GM21786 (cell line): Measurements from ENCODE around the gene FTCDNL1.

ENCODE experiments used
- ATAC-seq: cut with Tn5 transposase; IDR thresholded peaks from one replicate; pipeline ENCODE4 v1.9.1; 2021; ENCODE audit not compliant: unreplicated experiment

The FTCDNL1 gene

DNA sequence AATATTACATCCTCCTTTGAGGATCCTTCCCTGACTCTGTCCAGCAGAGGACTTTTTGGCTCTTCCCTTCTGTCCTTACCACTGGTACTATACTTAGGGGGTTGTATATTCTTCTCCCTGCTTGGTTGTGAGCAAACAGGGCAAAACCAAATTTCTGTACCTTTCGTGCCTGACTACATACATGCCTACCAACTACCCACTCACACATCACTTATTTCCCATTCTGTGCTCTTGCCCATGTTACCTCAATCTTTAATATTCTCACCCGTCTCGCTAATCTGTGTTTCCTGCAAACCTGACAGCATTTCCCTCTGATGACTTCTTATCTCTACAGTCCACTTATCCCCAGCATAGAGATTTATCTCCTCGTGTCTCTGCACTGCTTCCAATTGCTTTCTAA, 58.6 kb downstream of the FTCDNL1 start:
- ATAC-seq, result no peak

DNA sequence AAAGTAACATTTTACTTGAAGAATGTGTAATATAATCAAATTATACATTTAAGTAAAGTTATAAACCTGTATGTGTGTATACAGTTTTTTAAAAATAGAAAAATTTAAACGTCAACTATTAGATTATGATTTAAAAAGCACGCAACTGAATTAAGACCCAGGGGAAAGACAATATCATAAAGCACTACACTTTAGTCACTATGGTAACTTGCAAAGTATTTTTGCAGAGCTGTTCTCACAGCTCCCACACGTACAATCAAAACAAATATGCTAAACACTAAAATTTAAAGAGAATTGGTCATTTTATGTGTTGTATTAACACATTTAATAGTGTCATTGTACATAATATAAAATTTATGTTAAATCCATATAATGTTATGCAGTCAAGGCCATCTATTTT, 59.7 kb downstream of the FTCDNL1 start:
- ATAC-seq, result no peak

DNA sequence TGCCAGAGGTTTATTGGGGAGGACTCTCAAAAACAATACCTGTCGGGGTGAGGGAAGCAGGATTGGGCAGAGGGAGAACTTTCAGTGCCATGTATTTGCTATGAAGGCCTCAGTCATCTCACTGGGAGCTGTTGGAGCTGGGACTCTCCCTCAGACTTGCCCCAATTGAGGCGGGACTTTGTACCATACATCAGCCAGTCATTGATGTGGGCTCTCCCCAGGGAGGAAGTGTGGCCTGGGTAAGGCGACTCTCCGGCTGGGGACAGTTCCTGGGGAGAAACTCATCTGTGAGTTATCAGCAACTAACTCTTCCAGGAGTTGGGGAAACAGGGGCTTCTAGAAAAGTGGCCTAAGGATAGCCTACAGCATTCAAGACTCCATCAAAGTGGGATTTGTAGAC, 66.5 kb downstream of the FTCDNL1 start:
- ATAC-seq, result peak; percentile 80

DNA sequence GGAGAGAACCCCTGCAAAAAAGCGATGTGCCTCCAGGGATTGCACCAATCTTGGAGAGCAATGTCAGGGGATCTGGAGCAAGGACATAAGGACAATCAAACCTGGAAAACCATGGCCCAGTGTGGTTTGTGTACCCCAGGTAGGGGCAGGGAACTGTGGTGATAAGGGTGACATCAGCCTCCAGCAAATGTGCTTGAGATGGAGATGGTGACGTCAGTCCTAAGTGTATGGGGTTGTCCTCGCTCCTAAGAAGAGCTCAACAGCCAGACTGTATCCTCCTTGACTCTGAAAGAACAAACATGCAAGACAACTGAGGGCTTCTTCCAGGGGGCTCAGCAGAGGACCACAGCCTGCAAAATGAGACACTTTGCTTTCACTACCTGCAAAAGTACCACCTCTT, 71.4 kb downstream of the FTCDNL1 start:
- ATAC-seq, result no peak

DNA sequence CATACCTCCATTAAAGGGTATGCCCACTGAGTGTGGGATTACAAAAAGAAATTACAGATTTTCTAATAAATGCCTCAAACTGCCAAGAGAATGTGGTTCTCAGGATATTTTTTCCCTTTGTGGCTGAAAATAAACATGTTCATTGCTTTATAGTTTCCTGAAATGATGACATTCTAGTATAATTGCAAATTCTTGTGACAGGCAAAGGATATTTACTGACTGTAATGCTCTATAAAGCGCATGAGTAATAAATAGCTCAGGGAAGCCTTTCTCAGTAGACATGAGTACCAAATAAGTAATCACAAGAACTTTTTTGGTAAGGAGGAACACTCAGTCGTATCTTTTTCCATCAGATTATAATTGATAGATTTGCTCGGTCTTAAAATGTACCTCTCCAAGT, 72.3 kb downstream of the FTCDNL1 start:
- no peak for ATAC-seq

DNA sequence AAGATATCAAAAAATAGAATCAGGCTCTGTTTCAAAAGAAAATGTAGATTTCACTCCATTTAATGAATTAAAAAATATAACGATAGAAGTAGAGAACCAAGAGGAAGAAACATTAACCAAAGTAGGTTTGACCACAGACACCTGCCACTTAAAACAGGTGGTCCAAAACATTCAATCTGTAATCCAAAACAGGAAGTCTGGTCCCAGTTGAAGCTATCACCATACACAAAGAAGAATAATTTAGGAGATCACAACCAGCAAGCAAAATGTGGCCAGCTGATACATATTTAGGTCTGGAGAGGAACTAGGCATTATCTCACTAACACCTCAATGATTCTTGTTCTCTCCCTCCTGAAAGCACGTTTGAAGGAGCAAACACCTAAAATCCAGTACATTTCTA, 73.1 kb downstream of the FTCDNL1 start:
- no peak for ATAC-seq

DNA sequence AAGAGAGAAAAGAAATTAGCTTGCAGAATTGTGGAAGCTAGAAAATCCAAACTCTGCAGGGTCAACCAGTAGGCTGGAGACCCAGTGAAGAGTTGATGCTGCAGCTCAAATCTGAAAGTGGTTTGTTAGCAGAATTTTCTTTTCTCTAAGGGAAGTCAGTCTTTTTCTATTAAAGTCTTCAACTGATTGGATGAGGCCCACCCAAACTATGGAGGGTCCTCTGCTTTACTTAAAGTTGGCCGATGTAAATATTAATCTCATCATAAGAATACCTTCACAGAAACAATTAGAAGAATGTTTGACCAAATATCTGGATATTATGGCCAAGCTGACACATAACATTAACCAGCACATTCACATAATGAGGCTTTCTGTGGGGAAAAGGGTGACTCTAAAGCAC, 73.7 kb downstream of the FTCDNL1 start:
- ATAC-seq, result no peak

DNA sequence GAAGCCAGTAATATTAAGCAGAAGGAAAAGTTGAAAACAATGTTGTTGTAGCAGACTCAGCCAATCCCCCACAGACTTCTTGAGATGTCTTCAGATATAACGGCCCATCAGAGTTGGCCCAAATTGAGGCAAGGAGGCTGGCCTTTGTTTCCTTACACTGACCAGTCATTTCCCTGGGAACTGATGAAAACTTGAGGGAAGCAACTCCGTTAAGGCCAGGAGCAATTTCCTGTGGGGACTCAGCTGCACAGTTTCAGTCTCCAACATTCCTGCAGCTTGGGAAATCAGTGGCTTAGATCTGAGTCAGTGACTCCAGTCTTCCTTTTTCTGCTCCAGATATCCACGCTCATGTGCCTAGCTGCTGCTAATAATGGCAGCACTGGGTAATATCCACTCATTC, 75.7 kb downstream of the FTCDNL1 start:
- ATAC-seq, result no peak

DNA sequence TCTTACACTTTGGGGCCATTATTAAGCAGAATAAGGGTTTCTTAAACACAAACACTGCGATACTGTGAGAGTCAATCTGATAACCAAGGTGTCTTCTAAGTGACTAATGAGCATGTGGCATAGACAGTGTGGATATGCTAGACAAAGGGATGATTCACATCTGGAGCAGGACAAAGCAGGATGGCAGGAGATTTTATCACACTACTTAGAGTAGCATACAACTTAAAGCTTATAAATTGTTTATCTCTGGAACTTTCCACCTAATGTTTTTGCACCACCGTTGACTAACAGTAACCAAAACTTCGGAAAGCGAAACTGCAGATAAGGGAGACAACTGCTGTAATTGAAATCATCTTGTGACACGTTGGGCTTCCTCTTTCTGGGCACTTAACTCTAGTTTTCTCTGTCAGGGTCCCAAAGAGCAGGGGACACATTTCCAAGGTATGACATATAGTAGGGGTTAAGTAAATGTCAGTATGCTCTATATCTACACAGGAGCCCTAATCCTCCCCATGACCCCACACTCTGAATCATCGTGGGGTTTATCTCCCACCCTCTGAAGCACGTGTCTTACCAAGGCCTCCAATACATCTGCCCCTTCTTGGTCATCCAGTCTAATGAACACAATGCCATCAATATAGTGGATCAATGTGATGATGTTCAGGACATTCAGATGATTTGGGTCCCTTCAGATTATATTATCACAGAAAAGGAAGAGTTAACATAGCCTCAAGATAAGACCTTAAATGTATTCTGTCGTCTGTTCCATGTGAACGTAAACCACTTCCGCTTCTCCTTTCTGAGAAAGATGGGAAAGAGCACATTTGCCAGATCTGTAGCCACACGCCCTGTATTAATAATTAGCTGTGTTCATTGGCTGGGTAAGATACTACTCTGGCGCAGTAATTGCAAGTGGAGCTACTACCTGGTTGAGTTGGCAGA, 78.7 kb downstream of the FTCDNL1 start:
- ATAC-seq, result no peak

DNA sequence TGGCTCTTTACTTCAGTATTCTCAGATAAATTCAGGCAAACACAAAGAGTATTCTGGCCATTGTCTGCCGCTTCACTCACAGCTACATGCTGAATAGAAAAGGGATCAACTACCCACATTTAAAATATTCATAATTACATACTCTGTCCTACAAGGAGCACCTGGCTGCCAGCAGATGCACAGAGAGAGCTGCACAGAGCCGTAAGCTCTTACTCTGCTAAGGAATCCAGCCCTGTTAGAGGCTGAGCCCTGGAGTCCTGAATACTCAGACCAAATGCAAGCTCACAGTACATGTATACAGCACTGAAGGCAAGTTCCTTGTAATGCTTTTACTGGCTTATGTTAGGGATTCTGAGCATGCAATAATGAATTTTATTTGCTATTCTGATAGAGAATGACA, 80.3 kb downstream of the FTCDNL1 start:
- no peak for ATAC-seq

DNA sequence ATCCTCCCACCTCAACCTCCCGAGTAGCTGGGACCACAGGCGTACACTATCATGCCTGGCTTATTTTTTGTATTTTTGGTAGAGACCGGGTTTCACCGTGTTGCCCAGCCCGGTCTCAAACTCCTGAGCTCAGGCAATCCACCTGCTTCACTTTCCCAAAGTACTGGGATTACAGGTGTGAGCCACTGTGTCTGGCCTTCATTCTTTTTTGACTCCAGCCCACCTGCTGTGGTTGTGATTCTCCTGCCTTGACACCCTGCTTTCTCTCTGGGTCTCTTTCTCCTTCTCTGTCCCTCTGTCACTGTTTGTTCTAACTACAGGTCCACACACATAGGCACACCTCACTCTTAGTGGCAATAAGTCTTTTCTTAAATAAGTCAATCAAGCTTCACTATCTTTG, 85.3 kb downstream of the FTCDNL1 start:
- ATAC-seq, result no peak

DNA sequence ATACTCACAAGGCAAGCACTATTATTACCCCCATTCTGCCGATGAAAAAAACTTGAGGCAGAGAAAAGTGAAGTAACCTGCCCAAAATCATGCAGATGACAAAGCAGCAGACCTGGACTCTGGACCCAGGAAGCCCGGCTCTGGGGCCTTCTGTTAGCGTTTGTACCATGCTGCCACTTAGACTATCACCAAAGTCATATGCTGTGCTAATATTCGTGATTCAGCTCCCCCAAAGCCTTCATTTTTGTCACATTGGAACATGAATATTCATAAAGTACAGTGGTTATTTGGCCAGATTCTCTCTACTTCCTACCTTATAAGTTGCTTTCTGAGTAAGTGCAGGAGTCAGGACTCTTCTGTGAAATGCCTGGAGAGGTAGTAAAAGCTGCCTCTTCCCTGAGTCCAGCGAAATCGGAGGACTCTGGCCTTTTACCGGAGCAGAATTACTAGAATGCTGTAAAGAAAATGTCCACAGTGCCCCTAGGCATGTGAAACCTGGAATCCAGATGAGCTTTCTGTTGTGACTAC, 86.7 kb downstream of the FTCDNL1 start:
- no peak for ATAC-seq

DNA sequence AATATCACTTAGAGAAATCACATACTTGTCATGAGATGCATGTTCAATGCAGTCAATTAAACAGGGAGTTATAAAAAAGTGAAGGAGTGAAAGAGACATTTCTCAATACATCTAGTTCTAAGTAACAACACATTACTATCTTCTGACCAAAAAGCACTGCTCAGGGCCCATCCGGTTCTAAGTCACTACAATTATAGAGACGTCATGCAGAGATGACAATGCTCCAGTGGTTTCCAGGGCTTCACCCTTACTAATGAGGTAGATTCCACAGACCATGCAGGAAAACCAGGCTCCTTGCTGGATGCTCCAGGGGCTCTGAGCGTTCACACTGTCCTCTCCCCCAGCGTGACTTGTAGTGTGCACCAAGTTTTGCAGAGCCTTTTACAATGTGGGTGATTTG, 88.0 kb downstream of the FTCDNL1 start:
- ATAC-seq, result no peak

DNA sequence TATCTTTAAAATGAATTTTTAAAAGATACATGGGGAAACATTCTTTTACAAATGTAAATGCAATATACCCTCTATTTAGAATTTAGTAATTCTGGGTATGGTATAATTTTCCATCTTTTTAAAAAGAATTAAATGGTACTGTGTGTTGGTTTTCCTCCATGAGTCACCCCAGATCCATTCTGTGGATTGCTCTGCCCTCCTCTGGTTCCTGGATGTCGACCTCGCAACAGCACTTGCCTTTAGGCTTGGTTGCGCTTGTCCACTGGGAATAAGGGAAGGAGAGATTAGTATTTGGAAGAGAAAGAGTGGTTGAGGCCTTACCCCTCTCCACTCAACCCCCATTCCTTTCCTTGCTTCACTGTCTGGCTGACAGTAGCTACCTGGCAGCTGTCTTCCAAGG, 90.4 kb downstream of the FTCDNL1 start:
- no peak for ATAC-seq

DNA sequence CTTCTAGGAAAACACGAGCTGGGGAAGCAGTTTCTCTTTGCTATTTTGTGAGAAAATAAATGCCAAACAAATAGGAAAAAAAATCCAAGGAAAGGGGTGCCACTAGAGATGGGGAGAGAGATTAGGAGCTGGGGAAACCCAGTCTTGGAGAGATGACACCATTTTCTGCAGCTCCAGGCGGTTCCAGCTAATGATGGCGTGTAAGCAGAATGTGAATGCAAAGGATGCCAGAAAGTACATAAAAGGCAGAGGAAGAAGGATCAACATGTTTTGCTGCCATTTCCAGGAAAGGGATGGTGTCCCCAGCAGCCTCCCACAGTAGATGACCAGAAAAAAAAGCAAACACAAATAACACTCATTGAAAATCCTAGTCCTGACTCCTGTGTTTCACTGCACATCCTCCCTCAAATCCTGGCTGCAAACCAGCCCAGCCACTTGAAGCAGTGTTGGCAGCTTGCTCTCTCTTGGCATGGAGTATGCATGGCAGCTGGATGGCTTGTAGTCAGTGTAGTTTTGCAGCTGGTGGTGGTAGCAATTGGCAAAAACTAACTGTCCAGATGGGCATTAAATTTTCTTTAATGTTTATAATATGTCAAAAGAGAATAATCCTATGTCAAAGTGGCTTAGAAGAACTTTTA, 93.6 kb downstream of the FTCDNL1 start:
- no peak for ATAC-seq

DNA sequence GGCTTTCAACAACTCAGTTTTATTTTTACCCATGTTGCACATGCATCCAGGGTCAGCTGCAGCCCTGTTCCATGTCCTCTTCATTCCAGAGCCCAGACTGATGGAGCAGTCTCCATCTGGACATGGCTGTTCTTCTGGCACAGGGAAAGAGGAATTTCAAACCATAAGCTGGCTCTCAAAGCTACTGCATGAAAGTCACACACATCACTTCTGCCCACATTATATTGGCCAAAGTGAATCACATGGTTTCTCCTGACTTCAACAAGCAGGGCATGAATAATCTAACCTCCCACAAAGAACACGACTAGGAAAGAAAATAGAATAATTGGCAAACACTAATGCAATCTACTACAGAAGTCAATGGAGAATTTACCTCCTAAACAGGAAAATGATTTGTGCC, 94.2 kb downstream of the FTCDNL1 start:
- no peak for ATAC-seq

DNA sequence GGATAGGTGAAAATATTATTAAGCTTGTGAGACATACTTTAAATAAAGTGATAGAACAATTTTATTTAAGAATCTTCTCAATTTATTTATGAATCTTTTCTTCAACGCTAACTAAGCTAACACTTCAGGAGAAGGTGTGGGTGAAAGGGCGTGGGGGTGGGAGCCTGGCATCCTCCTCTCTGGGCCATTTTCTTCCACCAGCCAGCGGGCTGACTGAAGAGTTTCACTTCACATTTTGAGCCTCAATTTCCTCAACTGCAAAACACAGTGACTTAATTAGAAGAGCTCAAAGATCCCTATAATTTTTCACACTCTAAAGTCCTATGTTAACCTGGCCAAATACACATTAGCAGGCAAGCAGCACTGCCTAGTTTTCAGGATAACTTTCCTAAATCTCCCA, 94.8 kb downstream of the FTCDNL1 start:
- no peak for ATAC-seq

DNA sequence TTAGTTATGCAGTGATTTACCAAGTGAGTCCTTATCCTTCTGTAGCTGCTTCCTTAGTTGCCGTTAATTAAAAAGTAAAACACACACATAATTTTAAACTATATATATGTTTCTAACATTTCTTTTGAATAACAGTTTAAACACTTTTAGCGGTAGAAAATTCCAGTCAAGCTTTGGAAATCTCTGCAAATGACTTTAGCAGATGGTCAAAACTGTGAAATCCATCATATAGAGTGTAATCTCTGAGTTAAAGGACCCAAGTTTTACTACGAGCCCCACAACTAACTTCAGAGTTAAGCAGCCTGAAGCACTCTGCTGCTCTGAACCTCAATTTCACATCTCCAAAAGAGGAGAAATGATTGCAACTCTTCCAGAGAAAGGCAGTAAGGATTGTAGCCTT, 96.2 kb downstream of the FTCDNL1 start:
- ATAC-seq, result no peak

DNA sequence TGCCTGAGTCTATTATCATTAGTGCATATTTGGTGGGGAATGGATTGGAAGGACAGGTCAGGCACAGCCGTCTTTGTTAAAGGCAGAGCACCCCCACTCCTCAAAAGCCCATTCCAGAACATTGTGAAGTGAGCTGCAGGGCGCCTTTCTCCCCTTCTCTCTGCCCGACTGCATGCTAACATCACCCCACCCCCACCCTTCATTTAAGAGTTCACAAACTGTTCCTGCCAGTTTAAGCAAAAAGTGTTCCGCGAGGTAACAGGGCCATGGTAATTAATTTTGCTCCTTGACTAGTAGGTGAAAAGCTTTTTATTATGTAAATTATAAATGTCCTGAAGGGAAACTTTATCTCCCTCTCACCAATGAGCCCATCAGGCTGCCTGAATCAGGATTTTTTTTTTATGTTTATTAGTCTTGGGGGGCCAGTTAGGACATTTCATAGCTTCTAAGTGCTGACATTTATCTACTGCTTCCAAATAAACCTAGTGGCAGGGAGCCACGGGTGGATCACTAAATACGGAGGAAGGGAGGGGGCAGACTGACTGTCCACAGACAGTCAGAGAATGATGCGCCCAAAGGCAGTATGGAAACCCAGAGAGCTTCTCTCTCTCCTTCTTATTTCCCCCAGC, 99.4 kb downstream of the FTCDNL1 start:
- ATAC-seq, result no peak

DNA sequence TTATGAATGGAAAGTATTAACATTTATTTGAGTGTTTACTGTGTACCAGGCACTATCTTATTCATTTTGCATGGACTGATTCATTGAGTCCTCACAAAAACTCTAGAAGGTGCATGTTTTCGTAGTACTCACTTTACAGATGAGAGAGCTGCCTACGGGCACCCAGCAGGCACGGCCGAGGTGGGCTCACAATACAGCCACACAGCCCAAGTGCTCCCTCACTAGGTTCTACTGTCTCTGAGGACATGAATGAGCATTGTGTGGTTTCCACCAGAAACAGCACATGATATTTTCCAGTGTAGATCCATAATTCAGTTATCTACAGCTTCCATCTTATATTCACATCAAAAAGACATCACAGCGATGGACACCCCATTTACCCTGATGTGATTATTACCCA, 101.4 kb downstream of the FTCDNL1 start:
- ATAC-seq, result no peak

DNA sequence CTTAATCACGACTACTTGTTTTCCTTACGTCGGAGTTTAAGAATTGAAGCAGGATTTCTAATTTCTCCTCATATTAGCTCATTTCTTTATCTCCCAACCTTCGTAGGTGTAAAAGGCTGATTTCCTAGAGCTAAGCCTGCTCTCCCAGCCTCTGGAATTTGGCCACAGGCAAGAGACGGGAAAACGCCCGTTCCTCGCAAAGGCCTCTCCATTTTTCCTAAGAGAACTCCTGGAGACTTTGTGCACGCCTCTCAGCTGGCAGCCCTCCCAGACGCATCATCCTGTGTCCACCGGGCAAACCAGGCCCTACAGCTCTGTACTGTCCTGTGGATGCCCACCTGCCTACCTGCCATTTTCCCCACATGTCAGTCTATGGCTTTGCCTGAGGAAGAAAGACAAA, 106.3 kb downstream of the FTCDNL1 start:
- ATAC-seq, result no peak

DNA sequence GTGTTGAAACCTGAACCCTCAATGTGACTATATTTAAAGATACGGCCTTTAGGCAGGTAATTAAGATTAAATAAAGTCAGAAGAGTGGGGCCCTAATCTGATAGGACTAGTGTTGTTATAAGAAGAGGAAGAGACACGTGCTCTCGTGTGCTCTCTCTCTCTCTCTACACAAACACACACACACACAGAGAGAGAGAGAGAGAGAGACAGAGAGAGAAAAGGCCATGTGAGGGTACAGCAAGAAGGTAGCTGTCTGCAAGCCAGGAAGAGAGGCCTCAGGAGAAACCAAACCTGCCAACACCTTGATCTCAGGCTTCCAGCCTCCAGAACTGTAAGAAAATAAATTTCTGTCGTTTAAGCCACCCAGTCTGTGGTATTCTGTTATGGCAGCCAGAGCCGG, 106.7 kb downstream of the FTCDNL1 start:
- ATAC-seq, result no peak
